HG03039 (cell line): Measurements from ENCODE around the gene CD302.
"Not testable (repeated sequence)": the region's sequence is repeated elsewhere in the genome, so short reads cannot be mapped to it uniquely, and the experiment has no call there.

ENCODE experiments used
- ATAC-seq: cut with Tn5 transposase; IDR thresholded peaks from one replicate; pipeline ENCODE4 v1.9.1; 2021; ENCODE audit warnings: mild to moderate bottlenecking, moderate library complexity; ENCODE audit not compliant: unreplicated experiment

Gene CD302

DNA sequence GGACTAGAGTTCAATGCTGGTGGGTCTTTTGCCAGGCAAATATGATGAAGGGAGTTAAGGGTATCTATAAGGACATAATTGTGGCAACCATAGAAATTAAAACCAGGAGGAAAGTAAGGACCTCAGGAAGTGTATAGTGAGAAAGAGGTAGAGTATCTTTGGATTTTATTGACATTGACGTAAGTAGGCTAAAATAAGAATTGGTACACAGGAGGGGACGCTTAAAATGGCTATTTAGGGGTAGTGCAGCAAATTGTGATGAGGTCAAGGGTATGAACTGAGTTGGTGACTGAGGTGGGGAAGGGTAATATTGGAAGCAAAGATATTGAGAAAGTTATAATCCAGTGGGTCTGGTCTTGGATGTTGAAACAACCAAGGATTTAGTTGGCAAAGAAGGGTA is 43.0 kb downstream of the CD302 start:
- ATAC-seq = no peak

DNA sequence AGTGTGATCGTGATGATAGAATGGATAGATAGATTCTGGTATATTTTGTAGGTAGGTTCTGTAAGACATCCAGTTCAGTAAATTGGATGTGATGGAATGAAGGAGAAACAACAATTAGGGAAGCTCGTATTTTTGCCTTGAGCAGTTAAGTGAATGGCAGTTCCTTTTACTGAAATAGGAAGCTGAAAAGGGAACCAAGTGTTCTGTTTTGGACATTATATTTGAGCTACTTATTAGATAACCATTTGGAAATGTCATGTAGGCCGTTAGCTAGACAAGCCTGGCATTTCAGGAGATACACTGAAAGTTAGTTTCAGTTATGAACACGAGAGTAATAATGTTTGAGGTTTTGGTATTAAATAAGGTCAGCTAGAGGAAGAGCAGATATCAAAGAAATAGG is 44.2 kb downstream of the CD302 start:
- ATAC-seq = no peak

DNA sequence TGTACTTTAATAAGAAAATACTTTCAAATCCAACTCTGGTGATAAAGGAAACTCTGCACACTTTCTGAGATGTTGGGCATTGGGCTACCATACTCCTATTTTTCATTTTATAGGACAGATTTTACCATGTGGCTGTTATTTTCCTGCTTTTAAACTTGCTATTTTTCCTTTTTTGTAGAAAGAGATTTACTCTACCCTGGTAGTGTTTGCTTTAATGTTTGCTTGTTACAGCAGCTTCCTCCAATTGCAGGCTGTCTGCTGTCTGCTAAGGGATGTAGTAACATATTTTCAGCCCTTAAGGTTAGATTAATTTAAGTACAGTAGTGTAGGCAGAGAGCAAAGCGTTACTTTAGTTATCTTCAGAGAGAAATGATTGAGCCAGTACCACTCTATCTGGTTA is 47.1 kb downstream of the CD302 start:
- ATAC-seq = no peak

DNA sequence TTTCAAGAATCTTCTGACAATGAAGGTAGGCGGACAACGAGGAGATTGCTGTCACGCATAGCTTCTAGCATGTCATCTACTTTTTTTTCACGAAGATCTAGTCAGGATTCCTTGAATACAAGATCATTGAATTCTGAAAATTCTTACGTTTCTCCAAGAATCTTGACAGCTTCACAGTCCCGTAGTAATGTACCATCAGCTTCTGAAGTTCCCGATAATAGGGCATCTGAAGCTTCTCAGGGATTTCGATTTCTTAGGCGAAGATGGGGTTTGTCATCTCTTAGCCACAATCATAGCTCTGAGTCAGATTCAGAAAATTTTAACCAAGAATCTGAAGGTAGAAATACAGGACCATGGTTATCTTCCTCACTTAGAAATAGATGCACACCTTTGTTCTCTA is 49.9 kb downstream of the CD302 start:
- no peak for ATAC-seq

DNA sequence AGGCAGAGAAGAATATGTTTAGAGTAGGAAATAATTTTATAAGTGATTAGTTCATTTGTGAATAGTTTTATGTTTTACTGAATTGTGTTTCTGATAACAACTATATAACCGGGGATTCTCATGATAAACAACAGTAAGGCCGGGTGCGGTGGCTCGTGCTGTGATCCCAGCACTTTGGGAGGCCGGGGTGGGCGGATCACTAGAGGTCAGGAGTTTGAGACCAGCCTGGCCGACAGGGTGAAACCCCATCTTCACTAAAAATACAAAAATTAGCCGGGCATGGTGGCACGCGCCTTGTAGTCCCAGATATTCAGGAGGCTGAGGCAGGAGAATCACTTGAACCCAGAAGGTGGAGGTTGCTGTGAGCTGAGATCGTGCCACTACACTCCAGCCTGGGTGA is 52.8 kb downstream of the CD302 start:
- ATAC-seq = not testable (repeated sequence)

DNA sequence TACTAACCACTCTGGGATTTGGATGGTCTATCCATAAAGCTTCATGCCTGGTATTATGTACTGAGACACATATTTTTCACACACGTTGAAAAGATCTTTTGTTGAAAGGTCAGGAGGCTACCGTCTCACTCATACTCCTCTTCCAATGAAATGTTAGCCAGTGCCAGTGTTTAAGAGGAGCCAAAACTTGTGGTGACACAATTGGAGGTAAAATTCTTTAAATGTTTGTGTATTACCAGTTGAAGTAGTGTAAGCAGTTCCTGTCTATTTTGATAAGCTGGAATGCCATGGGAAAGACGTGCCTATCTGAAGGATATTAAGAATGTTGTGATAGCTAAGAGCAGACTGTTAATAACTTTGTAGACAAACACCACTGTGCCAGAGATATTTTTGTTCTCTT is 53.6 kb downstream of the CD302 start:
- no peak for ATAC-seq

DNA sequence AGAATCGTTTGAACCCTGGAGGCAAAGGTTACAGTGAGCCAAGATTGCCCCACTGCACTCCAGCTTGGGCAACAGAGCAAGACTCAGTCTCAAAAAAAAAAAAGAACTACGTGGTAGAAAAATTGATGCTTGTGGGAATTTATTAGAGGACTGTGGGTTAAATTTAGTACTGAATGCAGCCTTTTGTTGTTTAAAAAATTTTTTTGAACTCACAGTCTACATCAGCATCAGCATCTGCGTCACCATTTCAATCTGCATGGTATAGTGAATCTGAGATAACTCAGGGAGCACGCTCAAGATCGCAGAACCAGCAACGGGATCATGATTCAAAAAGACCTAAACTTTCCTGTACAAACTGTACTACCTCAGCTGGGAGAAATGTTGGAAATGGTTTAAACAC is 55.2 kb downstream of the CD302 start:
- no peak for ATAC-seq

DNA sequence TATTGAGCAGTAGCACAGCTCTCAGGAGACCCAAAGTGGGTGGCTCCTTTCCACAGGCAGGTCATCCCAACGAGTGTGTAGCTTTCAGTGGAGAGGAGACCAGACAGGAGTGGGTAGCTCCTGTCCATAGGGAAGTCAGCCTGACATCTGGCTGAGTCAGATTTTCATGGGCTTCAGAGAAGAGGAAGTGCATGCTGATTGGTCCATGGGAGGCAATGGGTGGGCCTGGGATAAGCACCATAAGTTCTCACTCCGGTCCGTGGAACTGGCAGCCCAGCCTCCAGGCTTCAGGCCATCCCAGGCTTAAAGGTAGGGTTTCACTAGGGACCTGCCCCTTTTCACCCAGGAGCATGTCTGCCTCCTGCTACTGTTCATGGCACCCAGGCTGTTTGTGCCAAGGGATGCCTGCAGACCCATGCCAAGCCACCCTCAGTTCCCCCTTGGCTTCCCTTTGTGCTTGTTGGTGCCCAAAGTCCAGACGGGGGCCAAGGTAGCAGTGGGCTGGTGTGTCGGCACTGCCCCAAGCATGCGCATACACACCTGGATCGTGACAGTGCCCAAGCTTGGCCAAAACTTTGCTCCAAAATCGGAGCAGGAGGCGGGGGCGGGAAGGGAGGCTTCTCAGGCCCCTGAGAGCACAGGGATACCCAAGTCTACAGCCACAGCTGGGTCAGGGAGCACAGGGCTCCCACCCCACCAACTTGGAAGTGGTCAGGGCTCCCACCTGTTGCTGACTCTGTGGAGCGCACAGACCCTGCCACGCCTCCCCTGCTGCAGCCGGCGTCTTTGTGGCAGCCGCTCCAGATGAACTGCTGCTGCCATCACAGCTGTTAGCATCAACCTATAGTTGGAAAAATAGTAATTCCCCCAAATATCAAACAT is 59.3 kb downstream of the CD302 start:
- ATAC-seq = no peak

DNA sequence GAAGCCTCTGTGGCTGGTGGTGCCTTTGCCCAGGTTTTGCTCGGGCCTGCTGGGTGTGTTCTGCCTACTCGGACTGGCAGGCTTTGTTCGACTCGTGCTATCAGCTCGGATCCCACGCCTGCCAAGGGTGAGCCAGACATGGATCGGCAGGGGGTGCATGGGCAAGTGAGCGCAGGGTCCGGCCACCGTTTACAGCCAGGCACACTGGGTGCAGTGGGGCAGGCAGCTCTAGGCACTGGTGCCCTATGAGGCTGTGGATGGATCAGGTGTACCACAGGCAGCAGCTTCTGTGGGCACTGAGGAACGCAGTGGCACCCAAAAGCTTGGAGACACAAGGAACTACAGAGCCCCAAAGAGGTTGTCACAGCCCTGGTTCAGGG is 60.1 kb downstream of the CD302 start:
- no peak for ATAC-seq

DNA sequence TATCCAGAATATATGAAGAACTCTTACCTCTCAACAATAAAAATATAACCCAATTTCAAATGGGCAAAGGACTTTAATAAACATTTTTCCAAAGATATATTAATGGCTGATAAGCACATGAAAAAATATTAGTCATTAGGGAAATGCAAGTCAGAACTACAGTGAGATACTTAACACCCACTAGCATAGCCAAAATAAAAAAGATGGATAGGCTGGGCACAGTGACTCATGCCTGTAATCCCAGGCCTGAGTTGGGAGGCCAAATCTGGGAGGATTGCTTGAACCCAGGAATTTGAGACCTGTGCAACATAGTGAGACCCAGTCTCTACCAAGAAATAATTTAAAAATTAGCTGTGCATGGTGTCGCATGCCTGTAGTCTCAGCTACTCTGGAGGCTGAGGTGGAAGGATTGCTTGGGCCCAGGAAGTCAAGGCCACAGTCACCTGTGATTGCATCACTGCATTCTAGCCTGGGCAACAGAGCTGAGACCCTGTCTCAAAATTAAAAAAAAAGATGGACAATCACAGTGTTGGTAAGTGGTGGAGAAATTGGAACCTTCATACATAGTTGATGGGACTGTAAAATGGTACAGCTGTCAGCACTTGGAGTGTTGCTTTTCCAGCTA is 60.6 kb downstream of the CD302 start:
- ATAC-seq = no peak

DNA sequence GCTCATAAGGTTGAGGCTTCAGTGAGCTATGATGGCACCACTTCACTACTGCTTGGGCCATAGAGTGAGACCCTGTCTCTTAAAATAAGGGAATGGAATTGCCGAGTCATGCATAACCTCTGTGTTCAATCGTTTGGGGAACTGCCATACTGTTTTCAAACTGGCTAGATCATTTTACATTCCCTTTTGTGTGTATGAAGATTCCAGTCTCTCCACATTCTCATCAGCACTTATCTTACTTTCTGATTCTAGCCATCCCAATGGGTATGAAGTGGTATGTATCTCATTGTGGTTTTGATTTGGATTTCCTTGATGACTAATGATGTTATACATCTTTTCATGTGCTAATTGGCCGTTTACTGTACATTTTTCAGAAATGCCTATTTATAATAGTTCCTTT is 62.0 kb downstream of the CD302 start:
- no peak for ATAC-seq

DNA sequence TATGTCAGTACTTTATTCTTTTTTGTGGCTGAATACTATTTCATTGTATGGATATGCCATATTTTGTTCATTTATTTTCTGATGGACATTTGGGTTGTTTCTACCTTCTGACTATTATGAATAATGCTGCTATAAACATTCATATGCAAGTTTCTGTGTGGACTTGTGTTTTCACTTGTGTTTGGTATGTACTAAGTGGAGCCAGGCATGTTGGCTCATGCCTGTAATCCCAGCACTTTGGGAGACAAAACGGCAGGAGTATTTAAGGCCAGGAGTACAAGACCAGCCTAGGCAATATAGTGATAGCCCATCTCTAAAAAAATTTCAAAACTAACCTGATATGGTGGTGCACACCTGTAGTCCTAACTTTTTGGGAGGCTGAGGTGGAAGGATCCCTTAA is 62.4 kb downstream of the CD302 start:
- no peak for ATAC-seq

DNA sequence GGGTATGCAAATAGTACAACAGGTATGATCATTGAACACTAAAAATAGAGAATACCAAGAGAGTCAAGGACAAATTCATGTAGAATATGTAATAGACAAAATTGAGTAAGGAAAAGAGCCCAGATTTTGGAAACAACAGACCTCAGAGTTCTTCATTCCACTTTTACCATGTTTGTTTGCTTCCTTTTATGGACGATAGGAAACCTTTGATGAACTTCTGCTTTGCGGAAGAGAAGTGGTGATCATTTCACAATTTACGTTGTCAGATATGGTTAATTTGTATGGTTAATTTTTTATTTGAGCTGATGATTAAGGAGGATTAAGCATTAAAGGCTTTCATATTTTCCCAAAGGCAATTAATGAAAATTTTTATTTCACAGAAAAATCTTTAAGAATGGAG is 69.4 kb downstream of the CD302 start:
- ATAC-seq = no peak

DNA sequence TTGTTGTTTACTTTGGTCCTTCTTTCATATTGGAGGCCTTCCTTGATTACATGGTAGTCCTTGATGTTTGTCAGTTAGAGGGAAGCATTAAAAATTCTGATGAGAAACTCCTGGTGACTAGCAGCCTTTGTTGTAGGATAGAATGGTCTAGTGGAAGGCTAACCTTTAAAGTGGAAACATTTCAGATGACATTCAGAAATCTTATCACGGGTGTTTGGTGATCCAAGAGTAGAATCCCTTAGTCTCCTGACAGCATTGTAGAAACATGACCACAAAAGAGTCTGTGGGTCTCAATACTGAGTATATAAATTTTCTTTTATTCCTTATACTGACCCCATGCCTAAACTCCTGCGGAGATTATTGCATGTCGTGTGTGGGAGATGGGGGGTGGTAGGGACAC is 72.3 kb downstream of the CD302 start:
- ATAC-seq = no peak

DNA sequence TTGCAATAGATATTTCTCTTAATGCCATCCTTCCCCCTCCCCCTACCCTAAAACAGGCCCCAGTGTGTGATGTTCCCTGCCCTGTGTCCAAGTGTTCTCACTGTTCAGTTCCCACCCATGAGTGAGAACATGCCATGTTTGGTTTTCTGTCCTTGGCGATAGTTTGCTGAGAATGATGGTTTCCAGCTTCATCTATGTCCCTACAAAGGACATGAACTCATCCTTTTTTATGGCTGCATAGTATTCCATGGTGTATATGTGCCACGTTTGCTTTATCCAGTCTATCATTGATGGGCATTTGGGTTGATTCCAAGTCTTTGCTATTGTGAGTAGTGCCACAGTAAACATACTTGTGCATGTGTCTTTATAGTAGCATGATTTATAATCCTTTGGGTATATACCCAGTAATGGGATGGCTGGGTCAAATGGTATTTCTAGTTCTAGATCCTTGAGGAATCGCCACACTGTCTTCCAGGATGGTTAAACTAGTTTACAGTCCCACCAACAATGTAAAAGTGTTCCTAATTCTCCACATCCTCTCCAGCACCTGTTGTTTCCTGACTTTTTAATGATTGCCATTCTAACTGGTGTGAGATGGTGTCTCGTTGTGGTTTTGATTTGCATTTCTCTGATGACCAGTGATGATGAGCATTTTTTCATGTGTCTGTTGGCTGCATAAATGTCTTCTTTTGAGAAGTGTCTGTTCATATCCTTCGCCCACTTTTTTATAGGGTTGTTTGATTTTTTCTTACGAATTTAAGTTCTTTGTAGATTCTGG is 73.0 kb downstream of the CD302 start:
- ATAC-seq = not testable (repeated sequence)

DNA sequence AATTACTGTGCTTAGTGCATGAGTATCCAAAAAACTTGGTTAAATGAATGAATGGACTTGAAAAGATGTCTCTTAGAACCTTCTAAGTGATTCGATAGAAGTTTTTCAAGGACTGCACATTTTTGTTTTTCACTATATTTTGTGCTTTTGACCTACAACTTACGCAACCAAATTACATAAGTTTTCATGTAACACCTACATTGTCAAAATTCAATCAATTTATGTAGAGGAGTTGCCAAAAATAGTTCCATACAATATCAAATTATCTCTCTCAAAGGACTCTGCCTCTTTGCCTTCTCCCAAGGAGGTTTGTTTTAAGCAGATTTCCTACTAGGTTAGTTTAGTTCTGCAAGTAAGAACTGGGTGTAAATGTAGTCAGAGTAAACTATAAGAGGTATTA is 75.4 kb downstream of the CD302 start:
- no peak for ATAC-seq

DNA sequence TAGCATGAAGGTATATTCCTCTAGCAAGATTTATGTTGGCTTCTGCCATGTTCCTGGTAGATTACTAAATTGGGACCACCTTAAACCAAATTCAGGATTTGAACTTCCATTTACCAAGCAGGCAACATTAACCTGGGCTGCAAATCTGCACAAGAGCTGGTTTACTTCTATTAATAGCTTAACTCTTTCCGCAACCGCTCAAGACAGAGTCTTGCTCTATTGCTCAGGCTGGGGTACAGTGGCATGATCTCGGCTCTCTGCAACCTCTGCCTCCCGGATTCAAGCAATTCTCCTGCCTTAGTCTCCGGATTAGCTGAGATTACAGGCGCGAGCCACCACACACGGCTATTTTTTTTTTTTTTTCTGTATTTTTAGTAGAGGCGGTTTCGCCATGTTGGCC is 77.3 kb downstream of the CD302 start:
- ATAC-seq = no peak
